Osteoblast (primary cell): ENCODE measurements around the gene ZSCAN30. TPM values are rescaled to one million over a fixed set of nuclear protein-coding genes. Genes with fewer than 3 reads are reported as not detected.

Source experiments
- DNase-seq: peaks from one replicate; pipeline ENCODE4 v3.0.0; 2011; ENCODE audit warnings: low spot score, mixed read lengths; ENCODE audit not compliant: insufficient read length; ENCODE audit errors: missing footprints
- H2AFZ ChIP-seq: 2 replicates; pipeline ENCODE4 v1.6.0; 2011; ENCODE audit warnings: mild to moderate bottlenecking, low read length
- H3K27ac ChIP-seq: 2 replicates; pipeline ENCODE4 v1.5.1; 2011; ENCODE audit warnings: mild to moderate bottlenecking, low read depth, low read length, moderate library complexity
- H3K27me3 ChIP-seq: 2 replicates; pipeline ENCODE4 v1.6.0; 2012; ENCODE audit warnings: mild to moderate bottlenecking, control low read depth, inconsistent platforms, low read length, moderate library complexity; ENCODE audit not compliant: insufficient read depth
- H3K36me3 ChIP-seq: 2 replicates; pipeline ENCODE4 v1.5.1; 2011; ENCODE audit warnings: mild to moderate bottlenecking, low read length, control low read depth, moderate library complexity; ENCODE audit not compliant: insufficient read depth
- H3K4me1 ChIP-seq: 2 replicates; pipeline ENCODE4 v1.5.1; 2011; ENCODE audit warnings: mild to moderate bottlenecking, low read length, control low read depth, moderate library complexity; ENCODE audit not compliant: insufficient read depth
- H3K4me2 ChIP-seq: 2 replicates; pipeline ENCODE4 v1.6.0; 2011; ENCODE audit warnings: mild to moderate bottlenecking, low read length; ENCODE audit not compliant: insufficient read depth
- H3K4me3 ChIP-seq: fragments of 200-600 bp; sonication (generic); 3 replicates; pipeline ENCODE4 v1.5.1; 2012; ENCODE audit warnings: mild to moderate bottlenecking, low read length, inconsistent platforms; ENCODE audit not compliant: insufficient read depth
- H3K79me2 ChIP-seq: 2 replicates; pipeline ENCODE4 v1.6.0; 2012; ENCODE audit warnings: mild to moderate bottlenecking, low read length, control low read depth, inconsistent platforms; ENCODE audit not compliant: insufficient read depth
- H3K9me3 ChIP-seq: 2 replicates; pipeline ENCODE4 v1.5.1; 2011; ENCODE audit warnings: low read depth, low read length, control low read depth
- H4K20me1 ChIP-seq: 2 replicates; pipeline ENCODE4 v1.6.0; 2012; ENCODE audit warnings: mild to moderate bottlenecking, low read length, control low read depth; ENCODE audit not compliant: insufficient read depth
- total RNA-seq: library from RNA; depleted of rRNA; stranded (reverse); fragments of >200 nt; gene quantifications from 2 replicates; pipeline ENCODE4 v1.2.3, GENCODE V29; 2012
- TF ChIP-seq, protein P1 (sequence below): IDR thresholded peaks from 2 replicates; pipeline ENCODE4 v1.5.1; 2011; ENCODE audit warnings: mild to moderate bottlenecking, low read depth, low read length, moderate library complexity; ENCODE audit errors: extremely low read depth

ZSCAN30 gene
- total RNA-seq, 1 donor = 16.6 TPM

- H3K79me2 ChIP-seq = peaks cover 23% of the 10 kb centered on the region
Observed at GRCh38 chr18:35276267-35276666, 13.8 kb downstream of the ZSCAN30 start.

GRCh38 chr18:35271656-35272055 lies 18.4 kb downstream of the ZSCAN30 start:
- Histone ChIP-seq H4K20me1 (peaks cover 4% of the 10 kb centered on the region), H3K36me3 (no peaks in the 10 kb centered on the region), H3K79me2 (no peaks in the 10 kb centered on the region), H3K27ac (no peak overlapping the region), H3K4me3 (no peak overlapping the region), H2AFZ (no peak overlapping the region), H3K4me1 (no peaks in the 10 kb centered on the region), H3K4me2 (no peak overlapping the region), H3K9me3 (peaks cover 3% of the 10 kb centered on the region), H3K27me3 (no peaks in the 10 kb centered on the region)
- TF ChIP-seq, protein P1, sequence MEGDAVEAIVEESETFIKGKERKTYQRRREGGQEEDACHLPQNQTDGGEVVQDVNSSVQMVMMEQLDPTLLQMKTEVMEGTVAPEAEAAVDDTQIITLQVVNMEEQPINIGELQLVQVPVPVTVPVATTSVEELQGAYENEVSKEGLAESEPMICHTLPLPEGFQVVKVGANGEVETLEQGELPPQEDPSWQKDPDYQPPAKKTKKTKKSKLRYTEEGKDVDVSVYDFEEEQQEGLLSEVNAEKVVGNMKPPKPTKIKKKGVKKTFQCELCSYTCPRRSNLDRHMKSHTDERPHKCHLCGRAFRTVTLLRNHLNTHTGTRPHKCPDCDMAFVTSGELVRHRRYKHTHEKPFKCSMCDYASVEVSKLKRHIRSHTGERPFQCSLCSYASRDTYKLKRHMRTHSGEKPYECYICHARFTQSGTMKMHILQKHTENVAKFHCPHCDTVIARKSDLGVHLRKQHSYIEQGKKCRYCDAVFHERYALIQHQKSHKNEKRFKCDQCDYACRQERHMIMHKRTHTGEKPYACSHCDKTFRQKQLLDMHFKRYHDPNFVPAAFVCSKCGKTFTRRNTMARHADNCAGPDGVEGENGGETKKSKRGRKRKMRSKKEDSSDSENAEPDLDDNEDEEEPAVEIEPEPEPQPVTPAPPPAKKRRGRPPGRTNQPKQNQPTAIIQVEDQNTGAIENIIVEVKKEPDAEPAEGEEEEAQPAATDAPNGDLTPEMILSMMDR = no peak
- no peak for DNase-seq

More at GRCh38 chr18:35276267-35276666, 13.8 kb downstream of the ZSCAN30 start:
- Histone ChIP-seq H3K4me3 (no peak overlapping the region), H3K27me3 (no peaks in the 10 kb centered on the region), H3K36me3 (no peaks in the 10 kb centered on the region), H3K4me1 (no peaks in the 10 kb centered on the region), H2AFZ (no peak overlapping the region), H3K9me3 (peaks cover 3% of the 10 kb centered on the region), H4K20me1 (peaks cover 4% of the 10 kb centered on the region), H3K27ac (no peak overlapping the region), H3K4me2 (no peak overlapping the region)
- no peak for DNase-seq
- TF ChIP-seq, protein P1 = no peak

GRCh38 chr18:35268821-35269220 lies 21.2 kb downstream of the ZSCAN30 start:
- no peak for DNase-seq
- H3K4me1 ChIP-seq = no peaks in the 10 kb centered on the region
- H2AFZ ChIP-seq = no peak overlapping the region
- no peak overlapping the region for H3K4me3 ChIP-seq
- TF ChIP-seq, protein P1 = no peak
- H3K27ac ChIP-seq = no peak overlapping the region
- no peaks in the 10 kb centered on the region for H4K20me1 ChIP-seq
- H3K36me3 ChIP-seq = peaks cover 6% of the 10 kb centered on the region
- no peaks in the 10 kb centered on the region for H3K79me2 ChIP-seq
- no peaks in the 10 kb centered on the region for H3K27me3 ChIP-seq
- H3K9me3 ChIP-seq = peaks cover 3% of the 10 kb centered on the region
- H3K4me2 ChIP-seq = no peak overlapping the region

DNA sequence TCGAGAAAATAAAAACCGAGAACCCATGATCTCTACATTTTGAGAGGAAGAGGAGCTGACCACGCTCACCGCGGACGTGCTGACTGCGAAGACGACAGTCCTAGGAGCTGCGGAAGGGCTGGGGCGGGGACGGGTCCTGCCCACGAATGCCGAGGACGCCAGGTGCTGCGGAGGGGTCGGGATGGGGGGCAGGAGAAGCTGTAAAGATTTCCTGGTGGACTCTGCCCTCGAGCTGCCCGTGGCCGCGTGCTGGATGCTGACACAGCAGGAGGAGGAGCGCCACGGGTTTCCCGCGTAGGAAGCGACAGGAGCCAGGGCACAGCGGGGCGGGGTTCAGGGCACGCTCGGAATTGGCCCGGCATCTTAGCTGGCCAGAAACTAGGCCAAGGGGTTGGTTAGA lies 22.2 kb downstream of the ZSCAN30 start:
- Histone ChIP-seq H2AFZ (peak overlapping the region; percentile 70), H3K4me3 (peak overlapping the region; percentile 68), H3K9me3 (peaks cover 3% of the 10 kb centered on the region), H3K4me1 (no peaks in the 10 kb centered on the region), H3K36me3 (peaks cover 12% of the 10 kb centered on the region), H3K27ac (no peak overlapping the region), H3K4me2 (peak overlapping the region; percentile 61), H3K27me3 (no peaks in the 10 kb centered on the region), H3K79me2 (no peaks in the 10 kb centered on the region), H4K20me1 (no peaks in the 10 kb centered on the region)
- no peak for DNase-seq
- TF ChIP-seq, protein P1 = no peak
